ENCODE data around the gene PCSK5.
"Not testable (repeated sequence)": the region's sequence is repeated elsewhere in the genome, so short reads cannot be mapped to it uniquely, and the experiment has no call there.

The PCSK5 gene

DNA sequence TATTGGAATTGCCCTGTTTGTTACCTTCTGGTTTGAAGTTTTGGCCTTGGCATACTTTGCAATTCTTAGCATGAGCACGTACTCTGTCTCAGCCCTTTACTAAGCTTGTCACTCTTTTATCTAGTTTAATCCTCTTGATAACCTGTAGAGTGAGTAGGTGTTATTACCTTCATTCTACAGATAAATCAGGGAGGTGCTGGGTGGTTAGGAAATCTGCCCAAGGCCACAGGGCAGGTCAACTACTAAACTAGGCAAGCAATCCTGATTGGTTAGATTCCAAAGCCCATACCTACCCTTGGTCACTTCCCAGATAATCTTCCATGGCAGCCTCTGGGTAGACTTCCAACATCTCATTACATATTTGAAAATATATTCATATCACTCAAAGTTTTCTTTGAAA, 65.7 kb downstream of the PCSK5 start:
- H3K27me3 ChIP-seq (replicated peaks; ENCODE audit: control insufficient read depth, insufficient read depth, low read length) = no peaks in the 10 kb centered on the region
- H3K36me3 ChIP-seq (ENCODE audit: control insufficient read depth, insufficient read depth, low read length) = no peaks in the 10 kb centered on the region
- no peak for DNase-seq (ENCODE audit: extremely low read depth, insufficient read length)
- TF ChIP-seq, protein P1, sequence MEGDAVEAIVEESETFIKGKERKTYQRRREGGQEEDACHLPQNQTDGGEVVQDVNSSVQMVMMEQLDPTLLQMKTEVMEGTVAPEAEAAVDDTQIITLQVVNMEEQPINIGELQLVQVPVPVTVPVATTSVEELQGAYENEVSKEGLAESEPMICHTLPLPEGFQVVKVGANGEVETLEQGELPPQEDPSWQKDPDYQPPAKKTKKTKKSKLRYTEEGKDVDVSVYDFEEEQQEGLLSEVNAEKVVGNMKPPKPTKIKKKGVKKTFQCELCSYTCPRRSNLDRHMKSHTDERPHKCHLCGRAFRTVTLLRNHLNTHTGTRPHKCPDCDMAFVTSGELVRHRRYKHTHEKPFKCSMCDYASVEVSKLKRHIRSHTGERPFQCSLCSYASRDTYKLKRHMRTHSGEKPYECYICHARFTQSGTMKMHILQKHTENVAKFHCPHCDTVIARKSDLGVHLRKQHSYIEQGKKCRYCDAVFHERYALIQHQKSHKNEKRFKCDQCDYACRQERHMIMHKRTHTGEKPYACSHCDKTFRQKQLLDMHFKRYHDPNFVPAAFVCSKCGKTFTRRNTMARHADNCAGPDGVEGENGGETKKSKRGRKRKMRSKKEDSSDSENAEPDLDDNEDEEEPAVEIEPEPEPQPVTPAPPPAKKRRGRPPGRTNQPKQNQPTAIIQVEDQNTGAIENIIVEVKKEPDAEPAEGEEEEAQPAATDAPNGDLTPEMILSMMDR (IDR thresholded peaks at IDR 0.05; ENCODE audit: insufficient read depth, low read length, poor library complexity, severe bottlenecking) = no peak
- no peak overlapping the region for H3K4me3 ChIP-seq (replicated peaks; ENCODE audit: low read depth, low read length)

DNA sequence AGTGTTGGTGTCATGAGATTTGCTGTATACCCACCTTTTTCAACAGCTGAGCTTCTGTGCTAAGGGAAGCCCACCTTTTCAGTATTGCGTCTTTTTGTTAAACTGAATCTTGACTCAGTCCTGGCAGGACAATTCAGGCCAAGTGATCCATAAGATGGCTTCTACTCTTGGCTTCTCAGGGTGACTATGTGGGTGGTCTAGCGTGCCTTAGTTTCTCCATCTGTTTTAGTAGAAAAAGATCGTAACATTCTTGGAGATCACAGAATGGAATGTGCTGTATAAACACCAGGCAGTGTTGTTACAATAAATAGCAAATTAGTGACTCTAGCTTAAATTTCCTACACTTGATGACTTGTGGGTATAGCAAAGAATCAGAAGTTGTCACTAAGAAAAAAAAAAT, 66.6 kb downstream of the PCSK5 start:
- DNase-seq (ENCODE audit: extremely low read depth, insufficient read length) = no peak
- TF ChIP-seq, protein P1 (IDR thresholded peaks at IDR 0.05; ENCODE audit: insufficient read depth, low read length, poor library complexity, severe bottlenecking) = no peak
- Histone ChIP-seq H3K4me3 (replicated peaks; ENCODE audit: low read depth, low read length) (no peak overlapping the region), H3K36me3 (ENCODE audit: control insufficient read depth, insufficient read depth, low read length) (no peaks in the 10 kb centered on the region), H3K27me3 (replicated peaks; ENCODE audit: control insufficient read depth, insufficient read depth, low read length) (no peaks in the 10 kb centered on the region)

DNA sequence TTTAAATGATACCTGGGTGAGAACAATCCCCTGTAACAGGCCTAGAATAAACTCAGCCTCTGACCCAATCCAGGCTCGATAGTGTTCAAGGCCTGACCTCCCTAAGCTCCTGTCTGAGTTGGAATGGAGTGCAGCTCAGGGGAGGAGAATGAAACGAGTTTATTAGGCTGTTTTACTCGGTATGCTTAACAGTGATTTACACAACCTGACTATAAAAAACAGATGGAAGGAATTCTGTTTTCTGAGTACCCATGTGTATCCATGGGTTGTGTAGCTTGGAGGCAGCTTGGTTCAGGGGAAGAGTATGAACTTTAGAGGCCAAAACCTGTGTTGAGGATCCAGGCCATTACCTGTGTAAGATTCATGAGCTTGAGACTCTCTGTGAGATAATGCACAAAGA, 67.8 kb downstream of the PCSK5 start:
- TF ChIP-seq, protein P1 (IDR thresholded peaks at IDR 0.05; ENCODE audit: insufficient read depth, low read length, poor library complexity, severe bottlenecking) = no peak

DNA sequence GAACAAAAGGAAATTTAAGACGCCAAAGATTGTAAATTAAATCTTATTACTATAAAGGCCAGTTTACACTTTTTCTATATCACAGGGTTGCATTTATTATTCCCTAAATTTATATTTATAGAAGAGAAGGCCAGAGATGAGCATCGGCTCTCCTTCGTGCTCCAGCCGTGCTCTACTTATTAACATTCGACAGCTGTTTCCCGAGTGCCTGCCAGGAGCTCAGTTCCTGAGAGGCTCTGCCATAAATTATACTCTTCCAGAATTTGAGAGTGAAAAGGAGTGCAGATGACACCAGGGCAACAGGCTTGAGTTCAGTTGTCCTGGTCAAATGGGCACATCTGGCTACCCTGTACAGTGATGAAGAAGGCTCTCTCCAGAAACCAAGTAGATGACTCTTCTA, 70.1 kb downstream of the PCSK5 start:
- Histone ChIP-seq H3K36me3 (ENCODE audit: control insufficient read depth, insufficient read depth, low read length) (no peaks in the 10 kb centered on the region), H3K4me3 (replicated peaks; ENCODE audit: low read depth, low read length) (no peak overlapping the region), H3K27me3 (replicated peaks; ENCODE audit: control insufficient read depth, insufficient read depth, low read length) (no peaks in the 10 kb centered on the region)
- TF ChIP-seq, protein P1 (IDR thresholded peaks at IDR 0.05; ENCODE audit: insufficient read depth, low read length, poor library complexity, severe bottlenecking) = no peak
- no peak for DNase-seq (ENCODE audit: extremely low read depth, insufficient read length)

More for the DNA sequence above, 67.8 kb downstream of the PCSK5 start:
- H3K27me3 ChIP-seq (replicated peaks; ENCODE audit: control insufficient read depth, insufficient read depth, low read length) = no peaks in the 10 kb centered on the region
- no peak overlapping the region for H3K4me3 ChIP-seq (replicated peaks; ENCODE audit: low read depth, low read length)
- DNase-seq (ENCODE audit: extremely low read depth, insufficient read length) = no peak
- H3K36me3 ChIP-seq (ENCODE audit: control insufficient read depth, insufficient read depth, low read length) = no peaks in the 10 kb centered on the region

DNA sequence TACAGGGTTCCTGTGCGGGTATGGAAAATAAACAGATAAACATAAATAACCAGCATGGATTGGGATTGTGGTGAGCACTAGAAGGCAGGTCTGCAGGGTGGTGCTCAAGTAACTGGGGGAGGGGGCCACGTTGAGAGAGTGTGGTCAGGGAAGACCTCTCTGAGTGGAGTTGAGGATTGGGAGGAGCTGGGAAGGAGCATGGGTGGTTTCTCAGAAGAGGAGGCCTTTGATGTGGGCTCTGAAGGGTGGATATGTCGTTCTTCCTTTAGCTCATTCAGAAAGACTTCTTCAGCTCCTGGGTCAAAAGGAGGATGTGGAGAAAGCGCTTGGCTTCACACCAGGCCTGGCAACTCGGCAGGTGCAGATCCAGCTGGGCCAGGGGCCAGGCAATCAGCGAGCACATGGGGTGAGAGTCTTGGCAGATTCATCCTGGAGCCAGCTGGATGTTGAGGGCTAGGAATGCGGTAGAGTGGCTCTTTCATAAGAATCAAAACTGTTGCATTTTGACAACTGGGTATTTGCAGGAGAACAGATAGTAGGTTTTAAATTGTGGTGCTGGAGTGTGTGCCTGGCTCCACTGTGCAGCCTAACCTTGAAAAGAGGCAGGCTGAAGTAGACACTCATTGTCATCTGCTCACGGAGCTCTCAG, 71.7 kb downstream of the PCSK5 start:
- TF ChIP-seq, protein P1 (IDR thresholded peaks at IDR 0.05; ENCODE audit: insufficient read depth, low read length, poor library complexity, severe bottlenecking) = no peak
- Histone ChIP-seq H3K27me3 (replicated peaks; ENCODE audit: control insufficient read depth, insufficient read depth, low read length) (no peaks in the 10 kb centered on the region), H3K36me3 (ENCODE audit: control insufficient read depth, insufficient read depth, low read length) (no peaks in the 10 kb centered on the region), H3K4me3 (replicated peaks; ENCODE audit: low read depth, low read length) (no peak overlapping the region)
- DNase-seq (ENCODE audit: extremely low read depth, insufficient read length) = no peak

DNA sequence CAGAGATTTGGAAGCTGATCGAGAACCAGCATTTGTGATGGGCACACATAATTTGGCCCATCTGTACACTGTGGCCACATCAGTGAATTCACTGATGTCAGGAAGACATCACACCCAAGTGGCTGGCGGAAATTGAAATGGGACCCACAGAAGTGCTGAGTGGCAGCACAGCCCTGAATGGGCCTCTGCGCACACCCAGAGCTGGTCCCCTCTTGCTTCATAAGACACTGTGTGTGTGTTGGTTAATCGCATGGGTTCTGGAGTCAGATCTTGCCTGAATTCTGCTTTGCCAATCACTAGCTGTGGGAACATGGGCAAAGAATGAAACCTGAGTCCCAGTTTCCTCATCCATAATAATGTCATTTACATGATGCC, 72.2 kb downstream of the PCSK5 start:
- no peak for DNase-seq (ENCODE audit: extremely low read depth, insufficient read length)
- no peaks in the 10 kb centered on the region for H3K27me3 ChIP-seq (replicated peaks; ENCODE audit: control insufficient read depth, insufficient read depth, low read length)
- H3K36me3 ChIP-seq (ENCODE audit: control insufficient read depth, insufficient read depth, low read length) = no peaks in the 10 kb centered on the region
- TF ChIP-seq, protein P1 (IDR thresholded peaks at IDR 0.05; ENCODE audit: insufficient read depth, low read length, poor library complexity, severe bottlenecking) = no peak
- no peak overlapping the region for H3K4me3 ChIP-seq (replicated peaks; ENCODE audit: low read depth, low read length)

DNA sequence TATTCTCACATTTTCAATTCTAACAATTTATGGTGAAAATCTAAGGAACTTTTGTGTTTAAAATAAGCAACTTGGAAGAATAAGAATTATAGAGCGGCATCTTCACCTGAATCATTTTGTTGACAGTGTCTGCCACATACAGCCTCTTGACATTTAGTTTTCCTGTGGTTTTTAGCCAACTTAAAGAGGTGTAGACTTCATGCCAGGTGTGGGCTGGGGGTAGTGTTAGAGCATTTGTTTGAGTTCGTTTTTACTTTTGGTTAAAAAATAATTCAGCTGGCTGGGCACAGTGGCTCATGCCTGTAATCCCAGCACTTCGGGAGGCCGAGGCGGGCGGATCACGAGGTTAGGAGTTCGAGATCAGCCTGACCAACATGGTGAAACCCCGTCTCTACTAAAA, 72.8 kb downstream of the PCSK5 start:
- not testable (repeated sequence) for H3K36me3 ChIP-seq (ENCODE audit: control insufficient read depth, insufficient read depth, low read length); H3K27me3 ChIP-seq (replicated peaks; ENCODE audit: control insufficient read depth, insufficient read depth, low read length); H3K4me3 ChIP-seq (replicated peaks; ENCODE audit: low read depth, low read length); DNase-seq (ENCODE audit: extremely low read depth, insufficient read length)

All from GM06990 (cell line).